Measurements from ENCODE around the gene ARL3. TPM values are rescaled to one million over a fixed set of nuclear protein-coding genes. Genes with fewer than 3 reads are reported as not detected.

The ARL3 gene
- total RNA-seq, 1 experiment from 2014 or later: 10.4 TPM

- in situ Hi-C loops (cut with HindIII; ENCODE audit: low sequenced_read_pairs): no loop called here
- DNase-seq (ENCODE audit: low spot score): peak; percentile 28
Measured at GRCh38 chr10:102629661-102630614, 84.3 kb downstream of the ARL3 start.

DNA sequence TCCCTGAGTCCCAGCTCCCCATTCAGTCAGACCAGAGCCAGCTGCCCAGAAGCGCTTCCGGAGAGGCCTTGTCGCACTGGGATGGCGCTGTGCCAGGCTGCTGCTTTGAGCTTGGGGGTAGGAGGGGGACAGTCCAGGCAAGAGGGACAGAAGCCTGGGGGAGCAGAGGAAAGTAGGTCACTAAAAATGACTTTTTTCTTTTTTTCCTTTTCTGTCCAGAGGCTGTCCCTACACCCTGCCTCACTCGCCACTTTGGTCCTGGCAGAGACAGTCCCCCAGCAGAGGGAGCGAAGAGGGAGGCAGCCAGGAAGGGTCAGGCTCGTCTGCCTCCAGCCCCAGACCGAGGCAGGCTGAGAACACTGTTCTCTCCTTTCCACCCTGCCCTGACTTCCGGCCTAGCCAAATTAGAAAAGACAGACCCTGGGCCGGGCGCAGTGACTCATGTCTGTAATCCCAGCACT lies 85.7 kb downstream of the ARL3 start:
- peak; percentile 49 for DNase-seq (ENCODE audit: low spot score)
- in situ Hi-C loops (cut with HindIII; ENCODE audit: low sequenced_read_pairs): no loop called here

- in situ Hi-C loops (cut with HindIII; ENCODE audit: low sequenced_read_pairs): no loop called here
- DNase-seq (ENCODE audit: low spot score): no peak
Measured at GRCh38 chr10:102627736-102628293, 86.4 kb downstream of the ARL3 start.

DNA sequence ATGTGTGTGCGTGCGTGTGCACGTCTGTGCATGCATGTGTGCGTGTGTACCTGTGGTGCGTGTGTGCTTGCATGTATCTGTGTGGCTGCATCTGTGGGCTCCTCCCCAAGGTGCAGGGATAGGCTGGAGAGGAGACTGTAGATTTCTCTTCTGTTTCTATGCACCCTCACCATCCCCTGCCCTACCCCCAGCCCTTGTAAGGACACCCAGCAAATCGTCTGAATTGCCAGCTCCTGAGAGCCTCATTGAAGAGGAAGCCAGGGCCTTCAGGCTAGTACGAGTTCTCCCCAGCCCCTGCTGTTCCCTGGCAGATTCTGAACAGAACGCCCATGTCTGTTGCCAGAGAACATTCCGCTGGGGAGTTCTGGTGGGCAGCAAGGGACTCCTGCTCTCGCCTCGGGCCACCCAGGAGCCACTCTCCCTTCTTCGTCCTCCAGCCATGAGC lies 86.9 kb downstream of the ARL3 start:
- DNase-seq (ENCODE audit: low spot score): peak; percentile 55
- in situ Hi-C loops (cut with HindIII; ENCODE audit: low sequenced_read_pairs): no loop called here

- in situ Hi-C loops (cut with HindIII; ENCODE audit: low sequenced_read_pairs): no loop called here
- no peak for DNase-seq (ENCODE audit: low spot score)
Measured at GRCh38 chr10:102626026-102626685, 88.0 kb downstream of the ARL3 start.

- no peak for DNase-seq (ENCODE audit: low spot score)
- in situ Hi-C loops (cut with HindIII; ENCODE audit: low sequenced_read_pairs): no loop called here
Measured at GRCh38 chr10:102624751-102625645, 89.2 kb downstream of the ARL3 start.

DNA sequence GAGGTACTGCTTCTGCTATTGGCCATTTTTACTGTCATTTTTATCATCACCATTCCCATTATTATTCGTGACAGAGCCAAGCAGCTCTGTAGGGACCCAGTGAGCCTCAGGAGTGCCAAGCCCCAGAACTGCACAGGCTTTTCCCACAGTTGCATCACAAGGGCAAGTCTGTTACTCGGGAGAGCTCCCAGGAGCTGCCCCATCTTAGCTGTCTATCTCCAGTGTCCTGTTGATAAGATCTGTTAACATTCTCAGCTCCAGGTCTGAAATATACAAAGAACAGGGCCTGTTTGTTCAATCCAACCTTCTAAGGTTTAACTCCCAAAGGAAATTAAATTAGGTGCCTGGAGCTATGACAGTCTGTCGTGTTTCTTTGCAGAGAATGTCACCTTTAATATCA lies 90.1 kb downstream of the ARL3 start:
- no peak for DNase-seq (ENCODE audit: low spot score)
- in situ Hi-C loops (cut with HindIII; ENCODE audit: low sequenced_read_pairs): no loop called here

Other genes starting within 250 kb of the ARL3 start
- 116 and 185 TPM in 2 replicates for gene ACTR1A, start 211.7 kb downstream of the ARL3 start, total RNA-seq (2014; rRNA removed; shearing (Covaris generic))
- 1.7 and 2.4 TPM in 2 replicates for gene SUFU, start 210.4 kb downstream of the ARL3 start, total RNA-seq (2014; rRNA removed; shearing (Covaris generic))
- gene TRIM8, start 69.9 kb downstream of the ARL3 start, total RNA-seq (2014; rRNA removed; shearing (Covaris generic)): 30.2 and 44.4 TPM in 2 replicates
- gene SFXN2, start 239 bp upstream of the ARL3 start, total RNA-seq (2014; rRNA removed; shearing (Covaris generic)): 17.0 and 25.7 TPM in 2 replicates
- 13.6 and 16.6 TPM in 2 replicates for gene WBP1L, start 29.6 kb upstream of the ARL3 start, total RNA-seq (2014; rRNA removed; shearing (Covaris generic))
- not detected in 2 replicates for gene CYP17A1, start 123.0 kb upstream of the ARL3 start, total RNA-seq (2014; rRNA removed; shearing (Covaris generic))
- gene BORCS7, start 139.9 kb upstream of the ARL3 start, total RNA-seq (2014; rRNA removed; shearing (Covaris generic)): 22.6 and 28.5 TPM in 2 replicates
- gene AS3MT, start 155.1 kb upstream of the ARL3 start, total RNA-seq (2014; rRNA removed; shearing (Covaris generic)): 0.31 and 1.4 TPM in 2 replicates
- 7.6 and 15.5 TPM in 2 replicates for gene CNNM2, start 203.9 kb upstream of the ARL3 start, total RNA-seq (2014; rRNA removed; shearing (Covaris generic))

Measured in G401 (cell line).